Raji (cell line): ENCODE measurements around the gene E2F3.

Source experiments
- POLR2A ChIP-seq: IDR thresholded peaks from 2 replicates; pipeline ENCODE4 v1.6.1; 2011; ENCODE audit warnings: low read depth, low read length, control low read depth; ENCODE audit not compliant: insufficient read depth

E2F3 gene

DNA sequence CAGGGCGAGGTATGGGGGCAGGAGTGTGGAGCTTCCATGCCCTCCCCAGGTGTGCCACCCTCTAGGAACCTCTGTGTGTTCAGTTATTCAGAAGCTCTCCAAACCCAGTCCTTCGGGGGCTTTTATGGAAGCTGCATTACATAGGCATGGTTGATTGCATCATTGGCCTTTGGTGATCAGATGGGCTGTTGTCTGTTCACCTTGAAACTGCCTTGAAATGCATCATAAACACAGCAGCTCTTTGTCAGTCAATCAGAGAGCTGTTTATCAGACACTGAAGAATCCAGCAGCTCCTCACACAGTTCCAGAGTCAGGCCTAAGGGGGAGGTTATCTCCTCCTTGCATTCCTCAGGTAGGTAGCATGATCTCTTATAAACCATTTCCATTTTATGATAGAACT, 62.4 kb downstream of the E2F3 start:
- no peak for TF ChIP-seq POLR2A

DNA sequence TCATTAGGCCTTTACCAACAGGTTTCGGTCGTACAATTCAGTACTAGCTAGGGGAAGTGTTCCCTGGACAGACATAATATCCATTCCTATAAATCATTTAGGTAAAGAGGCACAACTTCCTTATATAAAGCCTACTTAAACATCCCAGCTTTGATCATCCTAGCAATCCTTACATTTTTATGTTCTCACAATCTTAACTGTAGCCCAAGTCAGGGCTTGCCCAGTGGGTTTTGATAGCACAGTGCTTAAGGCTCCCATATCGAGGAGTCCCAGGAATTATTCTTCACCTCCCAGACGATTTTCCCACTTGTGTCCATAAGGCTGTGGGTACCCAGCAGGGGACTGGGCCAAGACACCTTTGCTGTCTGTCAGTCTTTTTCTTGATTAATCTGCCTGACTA, 63.2 kb downstream of the E2F3 start:
- TF ChIP-seq POLR2A: no peak

DNA sequence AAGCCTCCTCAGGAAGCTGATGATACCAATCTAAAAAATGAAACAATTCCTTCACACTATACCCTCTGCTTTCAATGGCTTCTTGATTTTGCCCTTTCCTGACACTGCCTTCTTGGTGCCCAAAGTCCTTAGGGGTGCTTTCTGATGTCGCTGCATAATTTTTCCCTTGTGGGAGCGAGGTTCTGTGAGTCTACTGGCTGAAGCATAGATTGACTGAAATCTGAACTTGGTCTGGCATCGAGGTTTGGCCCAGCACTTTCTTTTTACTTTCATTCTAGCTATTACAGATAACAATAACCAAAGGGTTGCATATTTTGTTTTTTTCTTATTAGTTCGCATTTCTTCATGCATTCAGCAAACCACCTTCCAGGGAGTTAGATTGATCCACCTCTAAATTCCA, 65.8 kb downstream of the E2F3 start:
- no peak for TF ChIP-seq POLR2A

DNA sequence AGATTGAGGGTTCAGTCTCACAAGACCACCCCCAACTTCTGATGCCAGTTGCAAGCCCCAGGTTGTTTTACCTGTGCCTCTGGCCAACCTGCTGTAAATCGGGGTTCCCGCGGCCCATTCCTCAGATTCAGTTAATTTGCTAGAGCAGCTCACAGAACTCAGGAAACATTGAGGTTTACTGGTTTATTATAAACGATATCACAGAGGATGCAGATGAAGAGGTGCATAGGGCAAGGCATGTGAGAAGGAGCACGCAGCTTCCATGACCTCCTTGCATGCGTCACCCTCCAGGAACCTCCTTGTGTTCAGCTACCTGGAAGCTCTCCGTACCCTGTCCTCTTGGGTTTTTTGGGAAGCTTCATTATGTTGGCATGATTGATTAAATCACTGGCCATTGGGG, 66.5 kb downstream of the E2F3 start:
- no peak for TF ChIP-seq POLR2A

DNA sequence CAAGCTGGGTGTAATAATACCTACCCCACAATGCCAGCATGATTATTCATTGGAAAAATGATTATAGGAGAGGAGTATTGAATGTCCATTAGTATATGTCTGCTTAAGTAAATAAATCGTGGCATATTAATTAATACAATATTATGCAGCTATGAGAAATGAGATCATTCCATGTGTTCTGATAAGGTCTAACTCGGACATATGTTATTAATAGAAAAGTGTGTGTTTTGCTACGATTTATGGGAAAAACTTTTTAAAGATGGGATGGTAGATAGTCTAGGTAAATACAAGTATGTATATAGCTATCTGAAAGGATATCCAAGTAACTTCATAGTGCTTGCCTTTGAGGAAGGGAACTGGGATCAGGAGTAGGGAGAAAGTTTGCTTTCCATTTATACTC, 71.1 kb downstream of the E2F3 start:
- TF ChIP-seq POLR2A: no peak

DNA sequence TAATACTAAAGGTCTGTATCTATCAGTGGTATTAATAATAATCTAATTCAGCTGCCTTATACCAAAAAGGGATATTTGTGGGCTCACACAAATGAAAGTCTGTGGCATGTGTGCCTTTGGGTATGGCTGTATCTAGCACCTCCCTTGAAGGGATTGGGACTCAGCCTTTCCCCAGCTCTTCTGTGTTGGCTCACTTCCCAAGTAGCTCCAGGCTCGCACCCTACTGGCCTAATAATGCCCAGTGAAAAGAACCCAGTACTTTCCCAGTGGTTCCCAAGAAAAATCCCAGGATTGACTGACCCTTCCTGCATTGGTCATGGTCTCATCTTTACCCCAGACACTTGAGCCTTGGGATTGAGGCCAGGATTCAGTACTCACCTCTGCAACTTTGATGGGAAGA, 71.8 kb downstream of the E2F3 start:
- no peak for TF ChIP-seq POLR2A

DNA sequence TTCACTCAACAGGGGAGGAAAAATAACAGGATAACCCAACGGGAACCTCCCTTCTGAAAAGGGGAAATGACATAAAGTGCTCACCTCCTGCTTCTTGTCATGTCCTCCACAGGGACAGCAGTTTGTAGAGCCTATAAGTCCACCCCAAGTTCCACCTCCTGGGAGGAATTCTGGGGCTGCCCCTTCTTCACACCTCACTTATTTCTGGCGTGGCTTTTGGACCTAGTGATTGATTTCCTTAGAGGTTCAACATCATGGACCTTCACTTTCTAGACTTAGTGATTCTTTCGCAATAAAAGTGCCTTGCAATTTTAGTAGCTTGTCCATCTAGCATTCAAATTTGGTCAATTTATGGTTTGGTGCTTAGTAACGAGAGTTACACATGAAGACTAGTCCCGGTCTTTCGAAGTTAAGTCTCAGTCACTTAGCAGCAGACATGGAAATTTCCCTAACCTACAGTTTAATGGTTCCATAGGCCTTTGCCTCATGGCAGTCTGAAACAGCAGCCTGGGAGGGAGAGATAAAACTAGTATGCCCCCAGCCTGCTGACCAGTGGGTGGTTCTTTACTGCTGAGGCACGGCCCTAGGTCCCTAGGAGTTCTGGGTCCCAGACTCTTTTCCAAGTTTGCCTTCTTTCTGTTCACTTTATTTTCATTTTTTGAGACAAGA, 73.3 kb downstream of the E2F3 start:
- TF ChIP-seq POLR2A: no peak

DNA sequence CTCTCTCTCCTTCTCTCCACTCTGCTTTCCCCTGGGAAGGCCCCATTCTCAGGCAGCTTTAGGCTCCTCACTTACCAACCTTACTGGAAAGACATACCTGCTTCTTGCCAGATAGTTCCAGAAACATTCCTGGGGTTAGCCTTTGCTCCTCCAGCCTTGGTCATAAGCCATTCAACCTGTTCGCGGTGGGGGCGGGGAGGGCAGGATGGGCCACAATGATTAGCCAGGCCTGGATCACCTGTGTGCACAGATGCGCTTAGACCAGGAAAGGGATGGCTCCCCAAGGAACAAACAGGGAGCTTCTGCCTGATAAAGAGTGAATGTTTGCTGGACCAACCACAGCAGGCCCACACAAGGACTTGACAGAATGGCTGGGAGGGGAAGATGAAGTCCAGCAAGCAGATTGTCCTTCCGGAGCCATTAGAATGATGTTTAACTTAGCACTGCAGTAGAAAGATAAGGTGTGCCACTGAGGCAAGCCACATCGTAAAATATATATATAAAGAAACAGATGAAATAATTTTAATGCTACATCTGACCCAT, 74.9 kb downstream of the E2F3 start:
- TF ChIP-seq POLR2A: no peak

DNA sequence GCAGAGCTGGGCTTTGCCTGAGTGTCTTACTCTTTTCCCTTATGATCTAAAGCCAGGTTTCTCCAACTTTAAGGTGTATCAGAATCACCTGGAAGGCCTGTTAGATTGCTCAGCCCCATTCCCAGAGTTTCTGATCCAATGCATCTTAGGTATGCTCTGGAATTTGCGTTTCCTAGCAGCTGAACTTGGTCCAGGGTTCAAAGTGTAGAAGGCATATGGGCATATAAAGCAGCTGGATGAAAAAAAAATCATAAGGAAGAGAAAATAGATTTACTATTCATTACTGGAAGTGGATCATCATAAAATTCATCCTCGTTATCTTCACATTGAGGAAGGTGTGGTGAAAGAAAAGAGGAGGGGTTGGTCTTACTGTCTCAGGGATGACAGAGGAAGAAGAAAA, 75.8 kb downstream of the E2F3 start:
- TF ChIP-seq POLR2A: no peak

DNA sequence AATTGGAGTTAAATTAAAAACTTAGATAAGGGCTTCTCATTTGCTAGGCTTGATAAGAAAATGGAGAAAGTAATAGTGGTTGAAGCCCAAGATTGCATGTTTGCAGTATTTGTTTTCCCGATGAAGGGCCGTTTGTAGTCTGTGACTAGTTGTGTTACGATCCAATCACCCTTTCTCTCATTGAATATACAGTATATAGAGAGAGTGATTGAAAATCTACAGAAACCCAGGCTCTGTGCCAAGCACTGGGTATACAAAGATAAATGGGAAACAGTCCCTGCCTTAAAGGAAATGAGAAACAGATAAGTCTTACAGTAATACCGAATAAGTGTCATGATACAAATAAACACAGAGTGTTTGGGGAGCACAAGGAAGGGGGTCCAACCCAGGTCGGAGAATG, 77.4 kb downstream of the E2F3 start:
- no peak for TF ChIP-seq POLR2A

DNA sequence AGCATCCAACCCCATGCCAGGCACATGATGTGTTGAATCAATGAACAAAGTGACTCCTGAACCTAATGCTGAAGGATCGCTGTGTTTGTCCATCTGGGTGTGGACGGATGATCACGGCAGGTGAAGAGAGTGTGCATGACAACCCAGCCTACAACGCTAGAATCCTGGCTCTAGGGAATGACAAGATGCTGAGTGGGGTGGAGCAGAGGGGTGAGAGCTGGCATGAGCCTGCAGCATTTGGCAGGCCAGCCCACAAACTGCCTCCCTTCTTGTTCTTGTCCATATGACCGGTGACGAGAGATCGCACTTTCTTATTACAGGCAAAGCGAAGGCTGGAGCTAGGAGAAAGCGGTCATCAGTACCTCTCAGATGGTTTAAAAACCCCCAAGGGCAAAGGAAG, 77.8 kb downstream of the E2F3 start:
- no peak for TF ChIP-seq POLR2A

DNA sequence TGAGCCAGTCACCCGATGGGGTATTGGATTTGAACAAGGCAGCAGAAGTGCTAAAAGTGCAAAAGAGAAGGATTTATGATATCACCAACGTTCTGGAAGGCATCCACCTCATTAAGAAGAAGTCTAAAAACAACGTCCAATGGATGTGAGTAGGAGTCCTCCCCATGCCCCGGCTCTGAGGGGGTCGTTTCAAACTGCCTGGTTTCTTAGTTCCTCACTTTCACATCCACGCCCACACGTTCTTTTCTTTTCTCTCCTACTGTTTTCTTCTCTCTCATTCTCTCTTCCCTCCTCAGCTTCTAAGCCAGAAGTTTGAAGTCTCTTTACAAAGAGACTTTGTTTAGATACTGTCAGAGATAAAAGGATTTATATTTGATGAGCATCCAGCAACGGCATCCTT, 79.6 kb downstream of the E2F3 start:
- no peak for TF ChIP-seq POLR2A

DNA sequence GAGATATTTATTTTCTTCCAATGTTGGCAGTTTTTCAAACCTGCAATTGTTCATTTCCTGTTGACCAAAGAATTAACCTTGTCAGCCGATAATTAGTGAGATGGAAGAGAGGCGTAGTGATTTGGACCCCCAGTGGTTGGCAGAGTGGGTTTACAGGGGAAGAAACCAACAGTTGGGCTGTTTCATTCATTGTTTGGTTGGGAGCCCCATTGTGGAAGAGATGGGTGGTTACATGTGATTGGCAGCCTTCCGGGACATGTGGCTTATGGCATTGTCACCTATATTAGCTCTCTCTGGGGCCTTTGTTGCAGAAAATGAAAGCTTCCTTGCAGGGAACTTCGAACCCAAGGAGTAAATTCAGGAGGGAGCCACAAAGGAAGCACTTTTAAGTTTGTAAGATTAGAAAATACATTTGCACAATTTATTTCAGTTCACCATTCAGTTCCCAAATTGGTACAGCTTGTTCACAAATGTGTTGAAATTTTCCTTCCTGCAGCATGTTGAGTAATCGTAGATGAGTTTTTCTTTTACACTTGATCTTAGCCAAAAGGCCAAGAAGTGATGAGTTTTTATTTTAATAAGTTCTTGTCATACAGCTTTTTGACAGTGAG, 82.3 kb downstream of the E2F3 start:
- TF ChIP-seq POLR2A: no peak

DNA sequence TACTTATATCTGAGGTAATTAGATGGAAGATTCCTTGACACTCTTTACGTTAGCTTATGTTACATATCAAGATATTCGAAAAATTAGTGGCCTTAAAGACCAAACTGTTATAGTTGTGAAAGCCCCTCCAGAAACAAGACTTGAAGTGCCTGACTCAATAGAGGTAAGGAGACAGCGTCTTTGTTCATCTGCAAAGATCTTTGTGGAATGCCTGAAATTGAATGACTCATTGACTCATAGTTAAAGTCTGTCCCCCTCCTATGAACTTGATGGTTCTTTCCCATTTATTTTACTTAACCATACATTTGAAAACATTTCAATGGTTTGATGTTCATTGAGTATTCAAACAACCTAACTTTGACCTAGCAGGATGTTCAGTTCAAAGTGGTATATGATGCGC, 85.0 kb downstream of the E2F3 start:
- no peak for TF ChIP-seq POLR2A

DNA sequence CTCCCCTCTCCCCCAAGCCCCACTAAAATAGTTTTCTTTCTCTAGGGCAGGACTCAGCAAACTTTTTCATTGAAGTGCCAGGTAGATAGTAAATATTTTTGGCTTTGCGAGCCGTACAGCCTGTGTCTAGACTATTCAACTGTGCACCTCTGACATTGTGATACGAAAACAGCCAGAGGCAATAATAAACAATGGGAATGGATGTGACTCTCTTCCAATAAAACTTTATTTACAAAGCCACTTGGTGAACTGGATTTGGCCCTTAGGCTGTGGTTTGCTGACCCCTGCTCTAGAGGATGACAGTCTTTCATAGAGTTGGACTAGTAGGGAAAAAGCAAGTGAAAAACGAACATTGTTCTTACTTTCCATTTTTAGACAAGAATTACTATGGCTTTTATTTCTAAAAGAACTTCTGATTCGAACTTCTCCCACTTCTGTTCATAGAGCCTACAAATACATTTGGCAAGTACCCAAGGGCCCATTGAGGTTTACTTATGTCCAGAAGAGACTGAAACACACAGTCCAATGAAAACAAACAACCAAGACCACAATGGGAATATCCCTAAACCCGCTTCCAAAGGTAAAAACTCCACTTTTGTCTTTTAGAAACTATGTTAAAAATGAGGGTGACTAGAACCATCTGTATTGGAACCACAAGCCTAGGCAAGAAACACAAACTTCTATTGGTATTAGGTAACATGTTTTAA, 86.1 kb downstream of the E2F3 start:
- TF ChIP-seq POLR2A: no peak

DNA sequence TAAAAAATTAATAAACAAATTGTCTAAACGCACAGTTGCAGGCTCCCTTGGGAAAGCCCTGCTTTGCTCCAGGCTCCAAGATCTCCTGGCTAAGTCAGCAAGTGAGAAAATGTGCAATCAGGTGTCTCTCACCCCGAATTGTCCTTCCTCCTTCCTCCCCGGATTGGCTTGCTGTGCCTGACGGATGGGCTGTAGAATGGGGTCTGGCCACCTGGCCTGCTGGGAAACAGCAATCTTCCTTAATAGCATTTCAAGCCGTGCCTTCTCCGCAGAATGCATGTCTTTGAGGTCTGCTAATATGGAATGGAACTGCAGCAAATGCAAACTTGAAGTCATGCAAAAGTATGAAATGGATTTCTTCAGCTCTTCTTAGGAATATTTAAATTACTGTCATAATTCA, 88.9 kb downstream of the E2F3 start:
- no peak for TF ChIP-seq POLR2A
